K562 (cell line): ENCODE data around the gene ABRAXAS1. TPM values are rescaled to one million over a fixed set of nuclear protein-coding genes. Genes with fewer than 3 reads are reported as not detected.

Experiments used
- ATAC-seq: fragments of 200-7000 bp; cut with Tn5 transposase; 3 replicates; pipeline ENCODE4 v1.9.1; 2020; ENCODE audit warnings: moderate library complexity
- BruUV-seq: library from RNA; stranded (reverse); fragments of 400-500 nt; replicated peaks from 2 replicates; lab custom pipeline; 2021; lab: Mats Ljungman, UMichigan
- CTCF ChIA-PET: fragments of 300-600 bp; formaldehyde crosslinking; extraction: SDS; loops from one replicate; lab custom pipeline; 2021; ENCODE audit warnings: low intra/inter-chr PET ratio; lab: Yijun Ruan, JAX
- POLR2A ChIA-PET: fragments of 300-600, 350-650 bp; sonication (Branson Sonifier 250); formaldehyde crosslinking; extraction: SDS; loops from one replicate; lab custom pipeline; 2021; ENCODE audit warnings: antibody characterized with exemption, inconsistent platforms; lab: Yijun Ruan, JAX
- DNase-seq, 4 experiments: peaks; one replicate each; pipeline versions ENCODE4 v3.0.0 to v3.0.0-alpha.2; 2011 to 2018; ENCODE audit warnings: low spot score in 3 of 4, mixed read lengths in 3 of 4; ENCODE audit errors: extremely low read depth in 1 of 4
- FAIRE-seq: peaks from 2 replicates; lab custom pipeline; 2011; peaks lifted over from hg19 to GRCh38; lab: Jason Lieb, UNC
- H2AFZ ChIP-seq: 2 replicates; pipeline ENCODE4 v1.6.0; 2011; ENCODE audit warnings: low read depth, low read length, control low read depth, inconsistent platforms
- H3K27ac ChIP-seq: fragments of 200-600 bp; 3 replicates; pipeline ENCODE4 v1.8.0; 2011; ENCODE audit warnings: low read depth, mild to moderate bottlenecking, control low read depth, inconsistent platforms, low read length, moderate library complexity, mixed read lengths; ENCODE audit errors: extremely low read depth
- H3K27me3 ChIP-seq, 2 experiments: fragments of 300-600 bp in 1 of 2; 2 replicates in 1 of 2; 3 replicates in 1 of 2; pipeline versions ENCODE4 v1.6.0 to v1.8.0; 2011; ENCODE audit warnings: inconsistent platforms in 2 of 2, low read length in 2 of 2, mild to moderate bottlenecking in 1 of 2, mixed read lengths in 1 of 2, moderate library complexity in 1 of 2; ENCODE audit not compliant: control insufficient read depth in 2 of 2, insufficient read depth in 2 of 2
- H3K36me3 ChIP-seq: fragments of 300-600 bp; 3 replicates; pipeline ENCODE4 v1.8.0; 2011; ENCODE audit warnings: mild to moderate bottlenecking, low read length, inconsistent platforms; ENCODE audit not compliant: control insufficient read depth, insufficient read depth
- H3K4me1 ChIP-seq, 2 experiments: fragments of 200-600 bp in 1 of 2; replicated peaks in 1 of 2; 2 replicates in 1 of 2; 3 replicates in 1 of 2; pipeline versions ENCODE4 v1.5.1 to v1.8.0; 2011; ENCODE audit warnings: inconsistent platforms in 2 of 2, low read length in 2 of 2, mild to moderate bottlenecking in 1 of 2, mixed read lengths in 1 of 2, moderate library complexity in 1 of 2; ENCODE audit not compliant: control insufficient read depth in 2 of 2, insufficient read depth in 2 of 2
- H3K4me2 ChIP-seq: 2 replicates; pipeline ENCODE4 v1.6.1; 2011; ENCODE audit warnings: low read length, control low read depth, inconsistent platforms, mixed read lengths; ENCODE audit not compliant: insufficient read depth
- H3K4me3 ChIP-seq: fragments of 200-600 bp; sonication (generic), shearing (Covaris generic); 2 replicates; pipeline ENCODE4 v1.5.1; 2016; ENCODE audit warnings: control low read depth, inconsistent platforms
- H3K79me2 ChIP-seq: fragments of 200-600 bp; 3 replicates; pipeline ENCODE4 v1.8.0; 2011; ENCODE audit warnings: low read length, inconsistent platforms; ENCODE audit not compliant: control insufficient read depth, insufficient read depth
- H3K9ac ChIP-seq, 2 experiments: 2 replicates each; pipeline versions ENCODE4 v1.6.0 to v1.6.1; 2011; ENCODE audit warnings: low read depth in 2 of 2, low read length in 2 of 2, control low read depth in 1 of 2, inconsistent platforms in 1 of 2, mild to moderate bottlenecking in 1 of 2, mixed read lengths in 1 of 2; ENCODE audit not compliant: insufficient read depth in 1 of 2
- H3K9me1 ChIP-seq: one replicate; pipeline ENCODE4 v1.6.0; 2011; ENCODE audit warnings: inconsistent platforms, mild to moderate bottlenecking, low read length, moderate library complexity; ENCODE audit not compliant: control insufficient read depth, insufficient read depth
- H3K9me3 ChIP-seq: replicated peaks from 2 replicates; pipeline ENCODE4 v1.5.1; 2011; ENCODE audit warnings: low read depth, low read length, inconsistent platforms; ENCODE audit not compliant: control insufficient read depth, insufficient read depth
- H4K20me1 ChIP-seq: replicated peaks from 2 replicates; pipeline ENCODE4 v1.6.1; 2011; ENCODE audit warnings: low read length, inconsistent platforms, mixed read lengths; ENCODE audit not compliant: control insufficient read depth, insufficient read depth
- HIVEP1 ChIP-seq: fragments of 250-450 bp; sonication (Bioruptor Pico); IDR thresholded peaks from 2 replicates; pipeline ENCODE4 v1.4.0; 2020; ENCODE audit warnings: mild to moderate bottlenecking
- NELFE ChIP-seq: IDR thresholded peaks from 2 replicates; pipeline ENCODE4 v1.6.1; 2011; ENCODE audit warnings: mild to moderate bottlenecking; ENCODE audit not compliant: insufficient read depth, insufficient read length
- RBM25 ChIP-seq: fragments of 200-400 bp; formaldehyde crosslinking; IDR thresholded peaks from 2 replicates; pipeline ENCODE4 v1.6.1; 2018; ENCODE audit warnings: low read length, low read depth, moderate library complexity; ENCODE audit not compliant: severe bottlenecking
- RNF2 ChIP-seq: sonication (generic); IDR thresholded peaks from 2 replicates; pipeline ENCODE4 v1.6.1; 2016
- SP2 ChIP-seq: IDR thresholded peaks from 2 replicates; pipeline ENCODE4 v1.6.1; 2011; ENCODE audit warnings: mild to moderate bottlenecking, low read depth, low read length, moderate library complexity; ENCODE audit not compliant: poor library complexity, severe bottlenecking; ENCODE audit errors: extremely low read depth
- ZNF121 ChIP-seq: sonication (generic); formaldehyde crosslinking; conservative IDR thresholded peaks from 2 replicates; pipeline ENCODE4 v1.8.0; 2022; ENCODE audit warnings: missing genetic modification reagents
- ZNF253 ChIP-seq: fragments of 250-450 bp; sonication (Bioruptor Pico); conservative IDR thresholded peaks from 2 replicates; pipeline ENCODE4 v1.6.1; 2021; ENCODE audit warnings: mild to moderate bottlenecking
- WGBS: fragments of 100-300 bp; shearing (Covaris generic); methylation state at CpG from one replicate; pipeline ENCODE4 v1.1.6; 2016; ENCODE audit warnings: low coverage, mixed read lengths; ENCODE audit not compliant: insufficient coverage; ENCODE audit errors: missing lambda C conversion rate; 5-methylcytosine and 5-hydroxymethylcytosine counted together
- in situ Hi-C: fragments of 300-500 bp; cut with MboI; formaldehyde crosslinking; loops from 4 replicates; pipeline ENCODE4 v1.15.0; 2018; ENCODE audit warnings: inconsistent platforms, mixed read lengths
- intact Hi-C: fragments of 100-400 bp; cut with micrococcal nuclease; formaldehyde crosslinking; loops from 2 replicates; pipeline ENCODE4 v1.14.2; 2022
- polyA plus RNA-seq, 8 experiments: library from polyadenylated mRNA; depleted of rRNA in 4 of 8; stranded (reverse) in 5 of 8; unstranded in 3 of 8; fragments of >200 nt; fragmentation: Nextera tagmentation in 2 of 8; fragmentation: Illumina TruSeq in 1 of 8; extraction: Ambion mirVana in 2 of 8; extraction: Trizol in 1 of 8; gene quantifications; 2 replicates each; pipeline versions ENCODE4 v1.2.1 to v1.2.3, GENCODE V29; 2011 to 2014; ENCODE audit warnings: inconsistent platforms in 1 of 8, missing spikeins in 1 of 8
- total RNA-seq, 7 experiments: library from RNA; depleted of rRNA in 6 of 7; stranded (reverse); fragments of >200 nt in 6 of 7; fragmentation: Illumina TruSeq in 2 of 7; extraction: Trizol in 2 of 7; gene quantifications; 2 replicates each; pipeline versions ENCODE4 v1.2.1 to v1.2.3, GENCODE V29; 2011 to 2021; ENCODE audit warnings: low replicate concordance in 1 of 7
- TF ChIP-seq, protein P1 (sequence below): fragments of 450-650 bp; IDR thresholded peaks from 2 replicates; pipeline ENCODE4 v1.7.0; 2016; ENCODE audit warnings: borderline replicate concordance
- TF ChIP-seq, protein P2 (sequence below): fragments of 450-650 bp; formaldehyde crosslinking; conservative IDR thresholded peaks from 2 replicates; pipeline ENCODE4 v1.4.0; 2022; ENCODE audit warnings: mild to moderate bottlenecking, missing genetic modification characterization

Gene ABRAXAS1
- total and polyA plus RNA-seq, 9 of the 15 experiments (the other 6 are each of a cell fraction or from before 2014, with no cell fraction given) = 10.8 to 48.3 (median 22.1) TPM

DNA sequence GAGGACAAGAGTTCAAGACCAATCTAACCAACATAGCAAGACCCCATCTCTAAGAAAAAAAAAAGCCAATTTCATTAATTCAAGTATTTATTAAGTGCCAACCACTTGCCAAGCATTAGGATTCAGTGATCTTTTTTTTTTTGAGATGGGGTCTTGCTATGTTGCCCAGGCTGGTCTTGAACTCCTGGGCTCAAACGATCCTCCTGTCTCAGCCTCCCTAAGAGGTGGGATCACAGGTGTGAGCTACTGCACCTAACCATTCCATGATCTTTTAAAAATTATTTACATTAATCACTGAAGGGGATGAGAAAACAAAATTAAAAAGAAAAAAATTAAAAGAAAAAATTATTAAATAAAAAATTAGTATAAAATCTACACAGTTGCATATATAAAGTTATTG is 53.7 kb downstream of the ABRAXAS1 start:
- POLR2A ChIA-PET = no interaction called here
- H3K4me3 ChIP-seq = no peak overlapping the region
- no peak overlapping the region for H3K27ac ChIP-seq
- H3K9me3 ChIP-seq = no peaks in the 10 kb centered on the region
- TF ChIP-seq ZNF121 (peak; percentile 77), HIVEP1 (CRISPR knock-in tag) (no peak), RBM25 (peak; percentile 55), RNF2 (no peak)
- no peak for FAIRE-seq
- no peaks in the 10 kb centered on the region for H3K79me2 ChIP-seq
- H3K27me3 ChIP-seq = no peaks in the 10 kb centered on the region
- CTCF ChIA-PET = no interaction called here
- peaks cover 17% of the 10 kb centered on the region; the same call in 1 of the 3 replicates for H3K36me3 ChIP-seq
- no peaks in the 10 kb centered on the region for H3K9me1 ChIP-seq
- no peak overlapping the region for H2AFZ ChIP-seq
- ATAC-seq = no peak
- no peak for DNase-seq
- BruUV-seq = no TSS peak
- no peaks in the 10 kb centered on the region for H3K4me1 ChIP-seq
- intact Hi-C loops (no loop called here), in situ Hi-C loops (no loop called here)
- H3K4me2 ChIP-seq = no peak overlapping the region
- no peak overlapping the region for H3K9ac ChIP-seq
- no peaks in the 10 kb centered on the region for H4K20me1 ChIP-seq
- 100% methylated on average over 1 of the region's 1 CpG for WGBS

DNA sequence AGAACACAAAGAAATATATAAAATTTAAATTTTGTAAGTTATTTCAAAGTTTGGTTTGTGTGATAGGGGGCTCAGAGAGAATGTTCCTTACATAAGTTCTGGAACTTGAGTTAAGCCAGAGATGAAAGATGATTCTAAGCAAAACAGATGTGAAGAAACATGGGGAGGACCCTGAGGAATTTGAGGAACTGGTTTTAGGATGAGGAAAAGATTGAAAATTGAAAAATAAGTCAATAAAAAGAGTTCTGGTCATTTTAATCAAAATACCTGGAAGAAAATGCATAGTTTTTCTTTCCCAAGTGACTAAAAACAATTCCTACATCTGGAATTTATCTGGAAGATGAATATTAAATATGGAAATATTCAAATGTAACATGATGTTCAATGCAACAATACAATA is 66.7 kb downstream of the ABRAXAS1 start:
- Histone ChIP-seq H3K4me3 (no peak overlapping the region), H3K4me2 (no peak overlapping the region), H2AFZ (no peak overlapping the region), H3K27ac (no peak overlapping the region), H3K9me3 (no peaks in the 10 kb centered on the region), H3K79me2 (no peaks in the 10 kb centered on the region), H3K9ac (no peak overlapping the region), H4K20me1 (no peaks in the 10 kb centered on the region), H3K27me3 (no peaks in the 10 kb centered on the region), H3K4me1 (no peaks in the 10 kb centered on the region), H3K9me1 (no peaks in the 10 kb centered on the region), H3K36me3 (peaks cover 33% of the 10 kb centered on the region; the same call in 2 of the 3 replicates)
- FAIRE-seq (peak; percentile 35), ATAC-seq (no peak), DNase-seq (no peak)
- no TSS peak for BruUV-seq
- no peak for TF ChIP-seq ZNF253 (CRISPR knock-in tag)
- TF ChIP-seq NELFE = no peak
- TF ChIP-seq, protein P1, sequence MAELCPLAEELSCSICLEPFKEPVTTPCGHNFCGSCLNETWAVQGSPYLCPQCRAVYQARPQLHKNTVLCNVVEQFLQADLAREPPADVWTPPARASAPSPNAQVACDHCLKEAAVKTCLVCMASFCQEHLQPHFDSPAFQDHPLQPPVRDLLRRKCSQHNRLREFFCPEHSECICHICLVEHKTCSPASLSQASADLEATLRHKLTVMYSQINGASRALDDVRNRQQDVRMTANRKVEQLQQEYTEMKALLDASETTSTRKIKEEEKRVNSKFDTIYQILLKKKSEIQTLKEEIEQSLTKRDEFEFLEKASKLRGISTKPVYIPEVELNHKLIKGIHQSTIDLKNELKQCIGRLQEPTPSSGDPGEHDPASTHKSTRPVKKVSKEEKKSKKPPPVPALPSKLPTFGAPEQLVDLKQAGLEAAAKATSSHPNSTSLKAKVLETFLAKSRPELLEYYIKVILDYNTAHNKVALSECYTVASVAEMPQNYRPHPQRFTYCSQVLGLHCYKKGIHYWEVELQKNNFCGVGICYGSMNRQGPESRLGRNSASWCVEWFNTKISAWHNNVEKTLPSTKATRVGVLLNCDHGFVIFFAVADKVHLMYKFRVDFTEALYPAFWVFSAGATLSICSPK = no peak
- TF ChIP-seq, protein P2, sequence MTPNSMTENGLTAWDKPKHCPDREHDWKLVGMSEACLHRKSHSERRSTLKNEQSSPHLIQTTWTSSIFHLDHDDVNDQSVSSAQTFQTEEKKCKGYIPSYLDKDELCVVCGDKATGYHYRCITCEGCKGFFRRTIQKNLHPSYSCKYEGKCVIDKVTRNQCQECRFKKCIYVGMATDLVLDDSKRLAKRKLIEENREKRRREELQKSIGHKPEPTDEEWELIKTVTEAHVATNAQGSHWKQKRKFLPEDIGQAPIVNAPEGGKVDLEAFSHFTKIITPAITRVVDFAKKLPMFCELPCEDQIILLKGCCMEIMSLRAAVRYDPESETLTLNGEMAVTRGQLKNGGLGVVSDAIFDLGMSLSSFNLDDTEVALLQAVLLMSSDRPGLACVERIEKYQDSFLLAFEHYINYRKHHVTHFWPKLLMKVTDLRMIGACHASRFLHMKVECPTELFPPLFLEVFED (CRISPR knock-in tag) = no peak
- no peak for TF ChIP-seq SP2
- ChIA-PET CTCF (no interaction called here), POLR2A (no interaction called here)
- in situ Hi-C loops = no loop called here
- intact Hi-C loops = no loop called here
